CD4-positive, alpha-beta T cell treated with Interleukin-1 beta for 1 hour (primary cell): Measurements from ENCODE around the gene SYNE1.

Experiments used
- DNase-seq, 2 donors: peaks; one replicate each; pipeline ENCODE4 v3.0.0-alpha.2; 2020 to 2022

SYNE1 gene

DNA sequence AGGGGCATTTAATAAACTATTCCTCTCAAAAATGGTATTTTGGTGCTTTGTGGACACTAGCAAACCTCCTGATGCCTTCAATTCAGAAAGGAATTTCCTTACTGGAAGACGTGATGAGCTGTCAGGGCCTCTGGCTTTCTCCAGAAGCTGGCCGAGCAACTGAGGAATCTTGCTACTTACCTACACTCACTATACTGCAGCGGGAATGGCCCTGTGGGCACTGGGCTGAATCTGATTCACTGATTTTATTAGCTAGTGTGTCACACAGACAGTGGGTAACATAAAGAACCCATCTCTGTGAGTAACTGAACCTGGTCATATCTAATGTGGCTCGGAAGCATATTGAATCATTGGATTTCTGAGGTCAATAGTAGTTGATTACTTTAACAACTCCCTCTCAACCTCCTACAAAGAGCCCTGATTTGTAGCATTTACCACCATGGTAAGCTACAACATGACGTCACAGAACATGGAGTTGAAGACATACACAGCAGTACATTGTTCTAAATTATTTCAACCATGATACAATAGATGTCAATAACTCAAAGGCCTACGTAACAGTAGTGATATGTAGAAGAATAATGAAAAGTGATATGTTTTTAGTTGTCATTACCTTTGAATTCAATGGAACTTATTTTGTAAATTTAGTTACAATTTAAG is 232.1 kb downstream of the SYNE1 start:
- no peak for DNase-seq

DNA sequence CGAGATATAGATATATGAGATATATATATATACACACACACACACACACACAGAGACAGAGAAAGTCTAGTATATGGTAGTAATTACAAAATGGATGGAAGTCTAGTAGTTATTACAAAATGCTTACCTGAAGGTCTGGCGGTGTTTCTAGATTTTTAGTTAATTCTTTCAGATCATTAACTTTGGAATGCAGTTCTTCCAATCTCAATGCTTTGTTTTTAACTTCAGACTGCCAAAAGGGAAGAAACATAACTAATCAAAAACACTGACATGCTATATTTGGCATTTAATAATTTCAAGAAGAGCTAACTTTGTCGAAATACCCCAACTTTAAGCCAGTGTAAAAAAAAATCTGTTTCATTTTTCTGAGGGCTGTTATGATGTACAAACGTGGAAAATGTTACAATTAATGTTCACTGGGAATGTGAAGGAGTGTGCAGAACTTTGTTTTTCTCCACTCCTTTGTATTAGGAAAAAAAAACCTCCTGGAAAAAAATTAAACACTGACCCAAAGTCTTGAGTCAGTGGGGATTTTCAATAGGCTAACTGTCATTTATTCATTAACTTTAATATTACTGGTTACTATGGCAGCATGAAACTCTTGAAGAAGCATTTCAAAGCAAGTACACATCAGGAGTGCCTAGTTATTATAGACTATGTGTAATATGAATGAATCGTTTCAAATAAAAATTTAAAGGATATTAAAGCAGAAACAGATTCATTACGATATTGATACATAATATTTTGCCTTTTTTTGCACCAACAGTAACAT is 232.9 kb downstream of the SYNE1 start:
- DNase-seq, result no peak

DNA sequence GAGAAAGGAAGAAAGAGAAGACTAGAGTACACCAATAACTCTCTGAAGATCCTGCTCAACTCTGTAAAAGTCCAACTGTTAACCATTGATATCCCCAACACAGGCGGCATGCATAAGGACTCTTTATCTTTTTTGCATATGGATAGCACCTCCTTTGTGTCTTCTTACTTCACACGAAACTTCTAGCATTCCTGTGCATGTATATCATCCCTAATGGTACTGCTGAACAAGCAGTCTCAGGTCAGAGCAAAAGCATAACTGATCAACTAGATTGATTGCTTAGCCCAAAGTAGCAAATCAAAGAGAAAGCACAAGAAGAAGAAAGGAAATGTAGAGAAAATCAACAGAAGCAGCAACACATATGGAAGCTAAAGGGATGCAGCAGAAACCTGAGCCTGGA is 234.4 kb downstream of the SYNE1 start:
- DNase-seq, result no peak

DNA sequence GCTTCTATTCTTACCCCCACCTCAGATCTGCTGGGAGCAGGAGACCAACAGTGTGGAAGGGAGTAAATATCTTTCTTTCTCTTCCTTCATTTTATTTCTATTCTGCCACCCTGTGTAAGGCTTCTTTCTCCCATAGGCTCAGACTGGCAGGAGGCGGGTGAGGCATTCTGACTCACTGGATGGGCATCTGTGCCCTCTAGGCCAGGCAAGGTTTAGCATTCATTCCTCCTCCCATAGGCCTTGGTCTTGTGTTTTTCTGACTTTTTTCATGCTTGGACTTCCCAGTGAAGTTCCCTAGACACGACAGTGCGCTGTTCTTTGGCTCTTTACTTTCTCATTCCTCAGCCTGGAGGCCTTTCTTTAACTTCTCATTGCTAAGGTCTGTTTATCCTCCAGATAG is 235.2 kb downstream of the SYNE1 start:
- DNase-seq, result no peak

DNA sequence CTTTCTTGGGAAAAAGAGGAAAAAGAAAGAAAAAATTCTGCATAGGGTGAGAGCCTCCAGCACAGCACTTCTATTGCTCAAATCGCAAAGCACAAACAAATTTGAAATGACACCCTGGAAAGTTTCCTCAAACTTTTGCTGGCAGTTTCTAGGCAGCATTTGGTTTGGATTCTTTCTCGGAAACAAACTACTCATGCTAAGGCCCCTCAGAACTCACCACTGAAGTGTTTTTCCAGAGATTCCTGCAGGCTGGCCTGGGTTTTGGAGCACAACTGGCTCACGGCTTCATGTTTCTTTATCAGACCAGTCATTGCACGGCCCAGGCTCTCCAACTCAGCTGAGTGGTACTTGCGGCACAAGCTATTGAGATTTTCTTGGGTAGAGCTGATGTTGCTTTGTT is 237.8 kb downstream of the SYNE1 start:
- no peak for DNase-seq

DNA sequence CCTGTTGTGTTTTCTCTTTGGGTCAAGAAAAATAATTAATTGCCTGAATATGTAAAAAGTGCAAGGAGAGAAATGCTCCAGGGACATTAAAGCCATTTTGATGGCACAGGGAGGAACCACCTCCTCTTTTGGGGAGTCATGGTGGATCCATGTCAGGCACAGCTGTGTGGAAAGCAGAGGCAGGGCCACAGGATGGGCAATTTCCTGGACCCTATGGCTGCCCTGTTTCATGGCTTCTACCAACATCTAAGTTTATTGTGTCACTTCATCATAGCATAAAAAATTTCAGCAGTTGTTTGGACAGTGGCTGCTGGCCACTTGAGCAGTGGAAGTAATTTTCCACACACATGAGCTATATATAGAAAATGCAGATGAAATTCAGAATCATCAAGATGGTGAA is 238.2 kb downstream of the SYNE1 start:
- no peak for DNase-seq

DNA sequence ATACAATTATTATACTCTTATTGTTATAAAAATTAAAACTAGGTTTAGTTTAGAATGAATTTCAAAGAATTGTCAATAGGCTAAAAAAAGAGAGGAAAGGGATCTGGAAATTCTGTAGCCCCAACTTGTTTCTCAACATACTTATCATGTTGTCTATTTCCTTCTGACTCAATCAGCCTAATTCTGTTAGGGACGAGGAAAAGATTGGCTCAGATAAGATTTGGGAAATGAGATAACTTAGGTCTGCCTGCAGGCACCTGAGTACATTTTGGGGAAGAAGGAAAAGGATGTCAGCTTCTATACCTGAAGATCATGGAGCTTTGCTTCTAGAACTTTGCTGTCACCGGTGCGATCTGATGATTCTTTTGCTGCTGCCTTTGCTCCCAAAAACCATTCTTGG is 238.8 kb downstream of the SYNE1 start:
- DNase-seq, result no peak

DNA sequence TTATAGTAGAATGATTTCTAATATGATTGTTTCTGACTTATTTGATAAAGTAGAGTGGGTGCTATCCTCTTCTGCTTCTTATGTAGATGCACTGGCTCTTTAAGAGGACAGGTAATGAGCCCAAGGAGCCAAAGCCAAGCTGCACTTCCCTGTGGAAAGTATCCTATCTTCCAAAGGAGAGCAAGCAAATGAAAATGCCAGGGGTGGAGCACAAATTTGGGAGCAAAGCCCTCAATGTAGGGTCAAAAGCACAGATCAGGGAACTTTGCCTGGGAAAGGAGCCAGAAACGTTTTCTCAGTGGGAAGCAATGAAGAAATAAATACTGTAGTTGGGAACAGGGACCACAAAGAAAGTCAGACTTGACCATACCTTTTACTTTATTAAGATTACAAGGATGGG is 242.9 kb downstream of the SYNE1 start:
- no peak for DNase-seq

DNA sequence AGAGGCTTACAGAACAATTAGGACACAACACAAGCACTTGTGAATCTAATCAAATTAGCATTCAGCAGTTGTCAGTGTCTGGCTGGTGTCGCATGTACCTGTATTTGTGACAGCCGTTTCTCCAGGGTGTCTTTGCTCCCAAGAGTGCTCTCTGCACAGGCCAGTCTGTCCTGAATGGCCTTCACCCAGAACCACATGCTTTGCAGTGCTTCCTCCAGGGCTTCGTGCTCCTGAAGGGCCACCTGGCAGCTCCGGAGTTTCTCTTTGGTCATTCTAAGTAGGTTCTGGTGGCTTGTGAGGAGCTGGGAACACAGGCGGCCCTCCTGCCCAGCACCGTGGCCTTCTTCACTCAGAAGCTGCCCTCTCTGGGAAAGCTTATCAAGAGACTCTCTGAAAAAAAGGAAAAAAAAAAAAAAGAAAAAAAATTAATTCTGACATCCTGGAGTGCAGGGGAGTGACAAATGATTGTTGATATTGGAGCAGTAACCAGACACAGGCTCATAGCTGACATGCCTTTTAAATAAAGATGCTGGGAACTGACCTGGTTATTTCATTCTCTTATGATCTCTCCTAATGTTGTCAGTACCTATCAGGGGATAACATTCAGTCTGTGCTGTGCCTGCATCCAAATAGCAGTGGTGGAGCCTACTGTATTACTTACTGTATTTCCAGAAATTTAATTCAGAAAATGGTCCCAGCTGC is 245.8 kb downstream of the SYNE1 start:
- DNase-seq, result no peak

DNA sequence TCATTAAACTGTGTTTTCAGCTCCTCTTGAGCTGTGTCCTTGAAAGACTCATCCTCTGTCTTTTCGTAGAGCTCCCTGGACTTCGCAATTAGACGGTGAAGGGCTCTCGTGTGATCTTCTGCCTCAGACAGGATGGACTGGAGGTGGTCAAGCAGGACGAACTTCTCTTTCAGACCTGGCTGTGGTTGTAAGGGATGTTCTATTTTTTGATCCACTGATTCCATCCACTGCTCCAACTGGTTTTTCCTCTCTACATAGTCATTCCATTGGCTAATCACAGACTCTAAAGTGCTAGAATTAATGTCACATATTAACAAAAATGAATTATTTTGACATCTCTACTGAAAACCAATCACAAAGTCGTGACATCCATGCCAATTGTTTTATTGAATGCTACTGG is 250.1 kb downstream of the SYNE1 start:
- DNase-seq, result no peak

DNA sequence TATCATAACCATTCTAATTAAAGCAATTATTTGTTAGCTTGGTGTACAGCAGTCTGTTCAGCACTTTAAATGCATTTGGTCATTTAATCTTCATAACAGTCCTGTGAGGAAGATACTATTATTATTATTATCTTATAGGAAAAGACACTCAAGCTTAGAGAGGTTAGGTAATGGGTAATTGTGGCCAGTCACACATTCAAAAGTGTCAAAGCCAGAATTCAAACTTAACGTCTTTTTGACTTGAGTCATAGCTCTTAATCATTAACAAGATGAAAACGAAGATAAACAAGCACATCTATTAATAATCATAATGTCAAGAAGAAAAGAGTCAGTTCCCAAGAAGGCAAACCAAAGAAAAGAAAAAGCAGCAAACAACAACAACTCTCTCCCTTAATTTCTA is 251.0 kb downstream of the SYNE1 start:
- DNase-seq, result no peak

DNA sequence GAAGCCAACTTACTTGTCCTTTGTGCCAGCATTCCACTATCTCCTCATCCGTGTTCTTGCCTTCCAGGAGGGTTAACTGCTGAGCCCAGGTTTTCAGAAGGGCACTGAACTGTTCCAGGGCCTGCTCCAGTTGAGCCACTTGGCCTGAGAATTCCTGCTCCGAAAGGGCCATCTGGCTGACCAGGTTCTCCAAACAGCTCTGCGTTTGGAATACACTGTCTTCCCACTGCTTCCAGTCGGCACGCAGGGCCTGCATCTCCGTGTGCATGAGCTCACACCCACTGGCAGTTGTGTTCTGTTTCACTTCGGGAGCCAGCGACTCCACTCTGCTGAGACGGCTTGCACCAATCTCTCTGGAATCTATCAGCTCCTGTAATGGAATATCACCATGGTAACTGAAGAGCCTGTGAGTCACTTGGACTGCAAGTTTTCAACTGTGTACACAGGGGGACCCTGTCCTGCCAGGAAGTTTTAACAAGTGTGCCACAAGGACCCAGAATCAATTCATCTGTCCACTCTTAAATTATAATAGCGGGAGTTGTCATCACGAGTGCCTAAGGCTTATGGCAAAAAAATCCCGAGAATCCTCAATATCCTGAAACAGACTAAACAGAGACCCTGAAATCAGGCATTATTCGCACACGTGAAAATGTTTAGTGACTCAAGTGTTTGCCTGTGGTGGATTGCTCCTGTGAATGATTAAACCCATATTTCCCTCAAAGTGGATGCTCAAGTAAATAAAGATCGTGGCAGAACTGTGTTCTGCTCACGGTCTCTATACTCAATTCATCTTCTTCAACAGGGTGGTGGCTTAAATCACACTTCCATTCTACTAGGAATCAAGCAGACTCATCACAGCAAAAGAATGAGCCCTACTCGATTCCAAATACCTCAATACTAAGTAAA is 255.9 kb downstream of the SYNE1 start:
- no peak for DNase-seq

DNA sequence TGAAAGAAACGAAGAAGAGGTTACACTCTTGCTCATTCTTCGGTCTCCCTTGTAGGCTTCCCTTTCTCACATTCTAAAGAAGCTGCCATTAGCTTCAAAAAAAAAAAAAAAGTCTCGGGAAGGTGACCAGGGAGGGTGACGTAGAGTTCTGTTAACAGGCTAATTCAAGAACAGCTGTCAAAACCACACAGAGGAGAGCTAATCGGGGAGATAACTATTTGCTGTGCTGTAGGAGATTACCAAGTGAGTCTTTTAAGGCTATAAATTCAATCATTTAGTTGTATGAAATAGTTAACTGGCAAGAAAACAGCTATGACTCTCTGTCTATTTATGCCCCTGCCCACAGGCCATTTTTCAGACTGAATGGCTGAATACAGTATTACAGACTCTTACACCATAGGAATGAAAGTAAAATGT is 256.8 kb downstream of the SYNE1 start:
- no peak for DNase-seq

DNA sequence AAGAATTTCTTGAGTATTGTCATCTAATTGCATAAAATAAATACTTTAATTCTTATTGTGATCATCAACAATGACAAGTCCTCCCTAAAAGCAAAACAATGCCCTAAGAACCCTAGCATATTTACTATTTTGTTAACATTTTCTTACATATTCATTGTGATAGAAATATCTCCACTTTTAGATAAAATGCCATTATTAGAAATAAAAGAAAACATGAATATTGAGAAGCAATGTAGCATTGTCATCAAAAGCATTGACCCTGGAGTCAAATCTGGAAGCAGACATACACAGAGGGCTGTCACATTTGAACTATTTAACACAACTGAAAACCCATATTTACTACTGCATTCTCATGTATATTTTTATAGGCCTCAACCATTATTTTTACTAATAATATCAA is 257.7 kb downstream of the SYNE1 start:
- DNase-seq, result no peak

DNA sequence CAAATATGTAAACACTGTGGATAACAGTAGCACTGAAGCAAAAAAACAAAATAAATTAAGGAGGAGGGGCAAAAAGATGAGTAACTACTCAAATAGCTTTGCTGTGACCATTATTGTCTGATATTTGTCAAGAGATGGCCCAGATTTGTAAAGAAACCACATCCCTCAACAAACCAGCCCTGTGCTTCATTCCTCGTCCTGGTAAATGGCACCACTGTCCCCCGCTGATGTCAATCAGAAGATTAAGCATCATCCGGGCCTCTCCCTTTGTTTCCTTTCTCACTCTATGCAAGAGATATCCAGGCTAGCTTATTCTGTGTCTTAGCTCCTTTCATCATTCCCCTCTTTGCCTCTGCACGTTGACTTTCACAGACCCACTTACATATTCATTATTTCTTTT is 259.0 kb downstream of the SYNE1 start:
- no peak for DNase-seq

DNA sequence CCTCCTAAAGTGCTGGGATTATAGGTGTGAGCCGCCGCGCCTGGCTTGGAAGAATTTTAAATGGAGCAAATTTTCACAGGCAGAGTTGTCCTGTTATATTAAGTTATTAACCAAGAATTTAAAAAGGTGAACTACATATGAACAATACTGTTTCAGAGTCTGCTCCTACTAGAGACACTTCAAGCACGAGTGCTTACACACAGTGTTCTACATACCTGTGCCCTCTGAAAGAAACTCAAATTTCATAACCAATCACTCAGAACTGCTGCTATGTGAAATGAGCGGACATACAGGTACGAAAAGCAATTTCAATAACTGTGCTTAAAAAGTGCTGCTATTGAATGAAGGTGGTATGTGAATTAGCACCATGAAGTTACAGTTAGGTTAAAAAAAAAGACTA is 262.0 kb downstream of the SYNE1 start:
- no peak for DNase-seq

DNA sequence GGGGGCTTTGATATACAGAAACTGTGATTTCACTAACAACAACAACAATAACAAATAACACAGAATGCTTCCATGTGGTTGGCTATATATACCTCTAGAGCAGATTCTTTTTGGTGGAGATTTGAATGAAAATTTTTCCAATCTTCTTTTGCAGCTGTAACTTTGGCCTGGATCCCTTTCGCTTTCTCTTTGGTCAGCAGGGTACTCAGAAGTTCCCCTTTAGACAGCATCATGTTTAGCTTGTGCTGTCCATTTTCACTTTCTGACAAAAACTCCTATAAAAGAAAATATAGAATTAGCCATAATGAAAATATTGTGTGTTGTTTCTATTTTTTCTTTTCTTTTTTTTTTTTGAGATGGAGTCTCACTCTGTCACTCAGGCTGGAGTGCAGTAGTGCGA is 264.2 kb downstream of the SYNE1 start:
- no peak for DNase-seq

DNA sequence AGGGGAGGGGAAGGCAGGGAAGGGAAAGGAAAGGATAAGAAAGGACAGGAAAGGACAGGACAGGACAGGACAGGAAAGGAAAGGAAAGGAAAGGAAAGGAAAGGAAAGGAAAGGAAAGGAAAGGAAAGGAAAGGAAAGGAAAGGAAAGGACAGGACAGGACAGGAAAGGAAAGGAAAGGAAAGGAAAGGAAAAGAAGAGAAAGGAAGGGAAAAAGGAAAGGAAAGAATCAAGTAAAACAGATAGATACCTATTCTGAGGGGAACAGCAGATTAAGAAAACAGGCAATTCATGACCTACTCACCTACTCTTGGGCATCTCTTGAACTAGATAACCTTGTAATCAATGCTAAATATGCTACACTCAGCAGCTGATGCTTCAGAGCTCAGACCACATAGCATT is 265.4 kb downstream of the SYNE1 start:
- DNase-seq, result no peak

DNA sequence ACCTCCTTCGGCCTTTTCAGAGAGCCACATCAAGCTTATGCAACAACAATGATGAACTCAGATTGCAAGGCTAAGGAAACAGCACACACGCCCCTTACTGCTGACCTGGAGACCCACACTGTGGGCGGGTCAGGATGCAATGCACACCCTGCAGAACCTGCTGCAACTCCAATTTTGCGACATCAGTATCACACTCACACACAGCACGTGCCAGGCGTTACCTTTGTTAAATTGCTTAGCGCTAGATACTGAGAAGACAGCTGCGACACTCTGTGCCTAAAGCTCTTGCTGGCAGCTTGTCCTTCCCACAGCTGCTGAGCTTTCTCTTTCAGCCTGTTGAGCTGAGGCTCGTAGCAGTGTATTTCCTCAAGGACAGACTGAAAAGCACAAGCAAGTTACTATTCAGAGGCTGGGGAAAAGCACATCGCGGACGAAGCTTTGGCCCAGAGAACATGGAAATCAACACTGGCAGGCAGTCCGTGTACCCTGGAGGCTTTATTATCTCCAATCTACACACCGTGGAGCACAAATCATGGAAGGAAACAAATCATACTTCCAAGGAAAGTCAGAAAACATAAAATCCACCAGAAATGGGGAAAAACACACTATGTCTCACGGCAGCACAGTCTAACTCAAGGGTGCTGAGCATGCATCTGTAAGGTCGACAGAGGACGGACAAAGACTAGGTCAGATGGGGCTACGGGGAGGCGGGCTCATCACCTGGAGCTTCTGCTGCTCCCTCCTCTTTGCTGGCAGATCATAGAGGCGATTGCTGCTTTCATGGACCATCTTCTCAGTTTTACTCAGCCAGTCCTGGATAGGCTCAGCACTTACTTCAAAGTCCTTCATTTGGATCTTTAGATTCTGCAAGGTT is 268.2 kb downstream of the SYNE1 start:
- DNase-seq, result no peak

DNA sequence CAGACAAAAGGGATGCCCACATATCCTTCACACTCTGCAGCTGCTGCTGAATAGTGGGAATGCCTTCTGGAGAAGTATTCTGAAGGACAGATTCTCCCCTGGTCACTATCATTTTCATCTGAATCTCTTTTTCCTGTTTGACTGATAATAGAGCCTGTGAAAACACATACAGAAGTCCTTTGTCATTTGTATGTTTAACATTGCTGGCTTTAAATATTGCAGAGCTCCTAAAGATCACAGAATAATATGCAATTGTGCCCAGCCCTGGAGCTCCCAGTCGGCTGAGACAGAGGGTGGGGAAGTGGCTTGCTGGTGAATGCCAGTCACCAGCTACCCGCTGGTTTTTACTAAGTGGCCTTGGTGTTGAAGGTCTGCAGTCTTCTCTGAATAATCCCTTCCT is 272.3 kb downstream of the SYNE1 start:
- DNase-seq, result no peak

DNA sequence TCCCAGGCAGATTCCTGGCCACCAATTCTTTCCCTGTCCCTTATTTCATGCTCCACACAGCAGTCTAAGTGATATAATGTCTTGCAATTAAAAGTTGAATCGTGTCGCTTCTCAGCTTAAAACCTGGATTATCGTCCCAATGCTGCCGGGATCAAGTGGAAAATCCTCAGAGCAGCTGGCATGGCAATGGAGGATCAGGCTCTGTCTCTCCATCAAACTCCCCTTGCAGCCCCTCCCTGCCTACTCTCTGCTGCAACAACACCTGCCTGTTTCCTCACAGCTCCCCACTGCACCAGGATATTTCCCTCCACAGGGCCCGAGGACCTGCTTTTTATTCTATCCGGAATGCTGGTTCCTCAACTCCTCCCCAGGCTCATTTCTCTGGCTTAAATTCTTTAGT is 277.1 kb downstream of the SYNE1 start:
- DNase-seq, result no peak

DNA sequence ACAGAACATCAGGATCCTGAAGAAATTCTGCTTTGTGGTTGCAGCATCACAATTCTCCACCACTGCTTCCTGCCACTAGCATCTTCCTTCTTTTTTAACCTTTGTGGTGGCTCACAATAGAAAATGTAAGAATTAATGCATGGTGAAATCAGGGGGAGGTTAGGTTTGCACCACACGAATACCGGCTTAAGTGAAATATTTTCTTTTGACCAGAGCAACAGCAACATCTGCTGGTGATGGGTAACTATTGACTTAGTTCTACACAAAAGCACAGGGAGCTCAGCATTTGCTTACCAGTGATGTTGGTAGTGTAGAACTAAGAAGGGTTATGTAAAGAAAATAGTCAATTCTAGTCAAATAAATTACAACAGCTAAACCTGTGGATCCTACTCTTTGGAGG is 280.5 kb downstream of the SYNE1 start:
- DNase-seq, result peak in 1 of 2 donors; percentile 26
